Body of pancreas (tissue), 4 donors: Measurements from ENCODE around the gene CCDC141.
"Not testable (repeated sequence)": the region's sequence is repeated elsewhere in the genome, so short reads cannot be mapped to it uniquely, and the experiment has no call there.

Experiments
- CTCF ChIP-seq, 7 experiments: fragments of 450-650 bp in 4 of 7; fragments of 200-600 bp in 3 of 7; sonication (generic) in 3 of 7; IDR thresholded peaks; one replicate each; pipeline ENCODE4 v1.5.1; 2016 to 2019; ENCODE audit warnings: antibody characterized with exemption in 7 of 7
- POLR2A ChIP-seq, 3 donors: fragments of 450-650 bp; IDR thresholded peaks; one replicate each; pipeline ENCODE4 v1.6.1; 2016; ENCODE audit warnings: antibody characterized with exemption in 3 of 3, mild to moderate bottlenecking in 2 of 3

GRCh38 chr2:178992719-178993118, 57.2 kb downstream of the CCDC141 start:
- not testable (repeated sequence) for TF ChIP-seq CTCF, POLR2A (IDR thresholded peaks at IDR 0.05)
